Measurements from ENCODE around the gene IGSF21.
"Not testable (repeated sequence)": the region's sequence is repeated elsewhere in the genome, so short reads cannot be mapped to it uniquely, and the experiment has no call there.

The IGSF21 gene

DNA sequence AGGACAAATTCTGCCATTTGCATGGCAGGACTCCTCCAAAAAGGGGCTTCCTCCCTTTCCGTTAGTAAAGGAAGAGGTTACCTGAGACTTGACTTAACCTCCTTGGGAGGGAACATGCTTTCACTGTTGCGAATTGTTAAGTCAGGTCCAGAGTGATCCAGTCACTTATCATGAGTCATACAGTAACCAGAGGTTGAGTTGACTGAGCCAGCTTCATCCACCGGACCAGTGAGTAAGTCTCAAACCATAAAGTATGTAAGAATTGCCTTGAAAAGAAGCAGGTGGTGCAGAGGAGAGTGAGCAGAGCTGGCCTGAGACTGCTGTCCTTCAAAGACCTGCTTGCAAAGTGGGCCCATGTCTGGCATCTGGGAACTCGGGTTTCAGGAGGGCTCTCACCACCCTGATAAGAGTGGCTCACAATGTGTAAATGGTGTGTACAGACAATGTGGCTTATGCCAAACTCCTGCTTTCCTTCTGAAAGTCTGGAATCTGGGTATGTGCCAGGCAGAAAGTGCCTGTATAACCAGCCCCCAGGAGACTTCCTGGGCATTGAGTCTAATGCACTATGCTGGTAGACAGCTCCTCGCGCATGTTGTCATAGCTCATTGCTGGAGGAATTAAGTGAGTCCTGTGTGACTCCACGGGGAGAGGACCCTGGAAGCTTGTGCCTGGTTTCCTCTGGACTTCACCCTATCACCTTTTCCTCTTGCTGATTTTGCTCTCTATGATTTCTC, 288.8 kb downstream of the IGSF21 start:
- no peak for DNase-seq

DNA sequence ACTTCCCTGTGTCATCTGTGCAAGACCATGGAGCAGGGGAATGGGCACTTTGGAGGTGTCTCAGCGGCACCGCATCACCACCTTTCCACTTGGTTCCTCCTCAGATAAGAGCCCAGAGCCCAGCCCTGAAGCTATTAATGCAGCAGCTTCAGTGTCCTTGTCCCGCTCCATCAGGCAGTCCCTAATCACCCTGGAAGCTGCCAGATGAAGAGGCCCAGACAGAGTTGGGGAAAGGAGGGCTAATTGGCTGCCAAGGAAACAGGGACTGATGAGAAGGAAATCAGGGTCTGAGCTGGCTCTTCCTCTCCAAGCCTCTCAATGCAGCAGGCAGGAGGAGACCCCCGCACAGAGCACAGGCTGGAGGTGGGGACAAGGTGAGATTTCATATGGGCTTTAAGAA, 290.0 kb downstream of the IGSF21 start:
- no peak for DNase-seq

DNA sequence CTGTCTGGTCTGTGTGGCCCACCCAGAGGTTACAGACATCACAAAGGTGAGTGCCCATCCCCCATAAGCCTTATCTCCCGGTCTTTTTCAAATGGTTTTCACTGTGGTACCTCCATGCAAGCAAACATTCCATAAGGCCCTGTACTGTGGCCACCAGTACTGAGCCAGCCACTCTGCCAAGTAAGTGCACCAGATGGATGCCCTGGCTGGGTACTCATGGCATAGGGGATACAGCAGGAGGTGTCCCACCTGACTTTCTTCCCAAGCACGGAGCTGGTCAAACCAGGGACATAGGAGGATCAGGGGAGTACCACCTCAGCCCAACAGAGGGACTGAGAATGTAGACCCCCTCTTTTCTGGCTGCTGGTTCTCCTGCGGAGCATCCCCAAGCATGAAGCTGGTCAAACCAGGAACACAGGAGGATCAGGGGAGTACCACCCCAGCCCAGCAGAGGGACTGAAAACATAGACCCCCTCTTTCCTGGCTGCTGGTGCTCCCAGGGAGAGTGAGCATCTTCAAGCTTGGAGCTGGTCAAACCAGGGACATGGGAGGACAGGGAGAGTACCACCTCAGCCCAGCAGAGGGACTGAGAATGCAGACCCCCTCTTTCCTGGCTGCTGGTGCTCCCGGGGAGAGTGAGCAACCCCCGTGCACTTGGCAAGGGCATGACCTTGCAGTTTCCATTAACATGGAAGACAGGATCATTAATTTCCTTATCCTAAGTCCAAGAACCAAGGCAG, 291.4 kb downstream of the IGSF21 start:
- no peak for DNase-seq

DNA sequence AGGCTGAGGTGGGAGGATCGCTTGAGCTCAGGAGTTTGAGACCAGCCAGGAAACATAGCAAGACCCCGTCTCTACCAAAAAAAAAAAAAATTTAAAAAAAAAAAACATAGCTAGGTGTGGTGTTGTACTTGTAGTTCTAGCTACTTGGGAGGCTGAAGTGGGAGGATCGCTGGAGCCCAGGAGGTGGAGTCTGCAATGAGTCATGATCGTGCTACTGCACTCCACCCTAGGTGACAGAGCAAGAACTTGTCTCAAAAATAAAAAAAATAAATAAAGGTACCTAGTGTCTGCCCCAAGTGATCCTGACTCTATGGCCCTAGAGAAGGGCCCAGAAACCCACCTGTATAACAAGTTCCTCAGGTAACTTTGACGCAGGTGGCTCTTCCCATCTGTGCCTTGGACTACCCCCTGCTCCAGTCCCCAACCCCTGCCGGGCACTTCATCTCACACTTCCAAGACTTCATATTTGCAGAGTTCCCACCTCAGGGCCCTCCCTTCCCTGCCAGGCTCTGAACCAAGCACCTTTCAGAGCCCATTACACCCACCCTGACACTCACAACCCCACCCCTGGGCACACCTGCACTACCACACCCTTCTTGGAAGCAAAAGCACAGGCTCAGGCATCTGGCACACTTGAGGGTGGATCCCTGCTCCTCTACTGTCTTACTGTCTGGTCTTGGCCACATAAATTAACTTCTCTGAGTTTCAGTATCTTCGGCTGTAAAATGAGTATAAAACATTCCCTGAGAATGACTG, 292.9 kb downstream of the IGSF21 start:
- no peak for DNase-seq

DNA sequence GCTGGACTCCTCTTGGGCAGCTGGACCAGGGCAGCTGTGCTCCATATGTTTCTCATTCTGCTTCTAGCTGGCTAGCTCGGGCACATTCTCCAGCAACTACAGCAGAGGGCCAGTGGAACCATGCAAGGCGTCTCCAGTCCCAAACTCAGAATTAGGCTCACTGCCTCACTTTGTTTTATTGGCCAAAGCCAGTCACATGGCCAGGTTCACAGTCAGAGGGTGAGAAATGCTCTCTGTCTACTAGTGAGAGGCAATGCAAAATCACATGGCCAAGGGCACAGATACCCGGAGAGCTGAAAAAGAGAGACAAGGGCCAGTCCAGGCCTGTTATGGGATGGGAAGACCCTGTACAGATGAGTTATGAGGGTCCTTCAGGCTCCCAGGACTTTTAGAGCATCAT, 294.3 kb downstream of the IGSF21 start:
- no peak for DNase-seq

DNA sequence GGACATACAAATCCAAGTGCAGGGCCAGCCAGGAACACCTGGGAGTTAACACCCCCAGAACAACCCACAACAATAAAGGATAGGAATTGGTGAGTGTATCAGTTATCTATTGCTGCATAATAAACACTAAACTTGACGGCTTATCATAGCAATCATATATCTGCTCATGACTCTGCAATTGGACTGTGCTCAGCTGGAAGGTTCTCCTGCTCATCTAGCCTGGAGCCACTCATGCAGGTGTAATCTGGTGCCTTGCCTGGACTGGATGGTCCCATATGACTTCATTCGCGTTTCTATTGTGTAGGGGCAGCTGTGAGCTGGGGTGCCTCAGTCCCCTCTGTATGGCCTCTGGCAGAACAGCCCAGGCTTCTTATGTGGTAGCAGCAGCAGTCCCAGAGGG, 296.9 kb downstream of the IGSF21 start:
- DNase-seq = no peak

DNA sequence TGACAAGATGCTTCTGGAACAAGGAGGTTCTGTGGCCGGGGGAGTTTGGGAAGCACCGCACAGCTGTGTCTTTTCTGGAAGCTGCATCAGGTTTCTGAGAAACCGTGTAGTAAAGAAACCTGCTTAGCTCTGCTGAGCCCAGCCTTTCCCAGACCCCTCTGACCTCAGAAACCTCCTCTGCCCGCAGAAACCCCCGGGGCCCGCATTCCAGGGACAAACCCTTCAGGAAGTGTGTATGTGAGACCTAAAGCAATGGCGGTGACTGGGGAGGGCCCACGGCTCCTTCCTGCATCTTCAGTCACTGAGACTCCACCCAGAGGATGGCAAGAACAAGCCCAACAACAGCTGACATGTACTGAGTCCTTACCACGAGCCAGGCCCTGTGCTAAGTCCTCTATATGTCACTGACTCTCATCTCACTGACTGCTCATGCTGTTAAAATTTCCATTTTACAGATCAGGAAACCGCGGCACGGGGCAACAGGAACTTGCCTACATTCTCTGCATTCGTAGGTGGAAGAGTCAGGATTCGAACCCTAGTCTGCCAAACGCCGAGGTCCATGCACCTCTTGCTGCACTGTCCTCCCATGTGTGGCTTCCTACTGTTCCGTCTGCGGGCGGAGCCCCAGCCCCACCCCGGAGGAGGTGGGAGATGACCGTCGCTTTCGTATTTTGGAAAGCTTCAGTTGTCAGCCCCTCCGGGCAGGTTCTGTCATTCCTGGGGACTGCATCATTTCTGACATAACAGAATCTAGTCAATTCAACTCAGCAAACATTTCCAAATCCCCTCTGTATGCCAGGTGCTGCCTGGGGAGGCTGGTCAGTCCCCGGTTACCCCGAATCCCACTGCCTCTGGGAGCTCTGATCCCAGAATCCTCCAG, 299.8 kb downstream of the IGSF21 start:
- DNase-seq = no peak

DNA sequence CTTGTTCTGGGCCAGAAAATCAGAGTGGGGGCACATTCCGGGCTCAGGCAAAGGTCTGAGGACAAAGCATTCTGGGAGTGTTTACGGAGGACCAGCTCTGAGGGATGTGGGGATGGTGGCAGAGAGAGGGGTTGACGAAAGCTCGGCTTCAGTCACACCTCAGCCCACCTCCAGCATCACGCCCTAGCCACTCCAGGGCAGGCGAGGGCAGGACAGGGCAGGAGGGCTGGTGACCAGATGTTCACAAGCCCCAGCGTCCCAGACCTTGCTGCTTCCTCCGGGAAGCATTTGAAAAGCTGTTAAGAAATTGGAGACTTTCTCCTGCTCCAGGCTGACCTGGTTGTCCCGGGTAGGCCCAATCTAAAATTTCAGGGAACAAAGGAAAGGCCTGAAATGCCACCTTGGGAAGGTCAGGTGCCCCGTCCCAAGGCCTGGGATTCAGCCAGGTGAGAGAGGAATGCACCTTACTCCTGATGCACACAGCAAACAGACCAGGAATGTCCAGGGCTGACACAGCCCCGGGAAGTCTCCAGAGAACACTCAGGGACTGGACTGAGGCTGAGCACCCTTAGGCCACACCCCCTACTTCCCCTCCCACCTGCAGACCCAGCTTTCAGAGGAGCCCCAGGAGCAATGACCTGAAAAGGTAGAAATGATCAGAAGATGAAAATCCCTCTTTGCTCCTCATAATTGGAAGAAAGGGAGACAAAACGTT, 301.2 kb downstream of the IGSF21 start:
- no peak for DNase-seq

DNA sequence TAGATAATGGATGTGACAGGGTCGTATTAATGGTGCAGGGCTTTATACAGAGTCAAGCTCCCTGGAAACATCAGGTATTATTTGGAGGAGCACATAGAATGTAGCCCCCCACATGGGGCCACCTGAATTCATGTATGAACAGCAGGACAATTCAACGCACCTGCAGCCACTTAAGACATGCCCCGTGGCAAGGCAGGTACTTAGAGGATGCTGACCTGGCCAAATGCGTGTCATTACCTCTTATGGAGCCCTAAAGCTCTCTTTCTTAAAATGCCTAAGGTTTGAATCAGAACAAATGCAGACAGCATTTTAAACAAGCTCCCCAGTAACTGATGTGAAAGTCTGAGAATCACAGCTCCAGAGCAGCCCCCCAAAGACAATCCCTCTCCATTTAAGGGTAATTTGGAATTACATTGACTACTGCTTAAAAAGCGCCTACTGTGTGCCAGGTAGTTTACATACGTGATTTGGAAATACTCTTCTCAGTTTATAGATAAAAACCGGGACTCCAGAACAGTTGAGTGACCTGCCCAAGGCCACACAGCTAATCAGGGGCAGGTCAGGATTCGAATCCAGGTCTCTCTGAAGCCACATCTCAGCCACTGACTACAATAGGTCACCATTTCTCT, 302.1 kb downstream of the IGSF21 start:
- no peak for DNase-seq

DNA sequence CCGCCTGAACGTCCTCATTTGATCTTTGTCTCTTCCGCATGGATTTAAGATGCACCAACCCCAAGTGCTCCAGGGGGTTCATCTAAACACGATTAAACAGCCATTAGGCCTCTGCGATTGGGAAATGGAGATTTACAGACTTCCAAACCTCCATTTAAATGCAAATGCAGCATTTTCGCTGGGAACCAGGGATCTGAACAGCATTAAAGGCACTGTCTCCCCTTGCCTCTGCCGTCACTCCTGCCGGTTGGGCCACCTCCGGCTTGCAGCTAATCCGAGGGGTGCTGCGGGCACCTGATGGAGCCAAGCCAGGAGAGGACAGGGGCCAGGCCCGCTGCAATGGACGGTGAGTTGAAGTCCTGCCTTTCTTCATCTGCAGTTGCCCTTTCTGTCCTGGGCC, 302.8 kb downstream of the IGSF21 start:
- no peak for DNase-seq

DNA sequence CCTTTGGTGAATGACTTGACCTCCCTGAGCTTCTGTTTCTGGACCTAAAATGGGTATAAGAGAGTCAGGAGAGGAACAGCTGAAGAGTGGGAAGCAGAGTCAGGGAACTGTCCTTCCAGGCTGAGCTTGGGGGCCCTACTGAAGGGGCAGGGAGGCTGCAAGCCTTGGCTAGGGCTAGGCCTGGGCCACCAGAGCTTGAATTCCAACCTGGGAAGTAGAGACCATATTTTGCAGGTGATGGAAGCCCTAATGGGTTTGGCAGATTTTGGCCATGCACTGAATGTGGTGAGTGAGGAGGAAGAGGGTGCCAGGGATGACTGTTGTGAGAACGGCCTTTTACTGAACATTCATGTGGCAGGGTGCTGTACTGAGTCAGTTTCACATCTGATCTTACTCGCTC, 303.7 kb downstream of the IGSF21 start:
- no peak for DNase-seq

DNA sequence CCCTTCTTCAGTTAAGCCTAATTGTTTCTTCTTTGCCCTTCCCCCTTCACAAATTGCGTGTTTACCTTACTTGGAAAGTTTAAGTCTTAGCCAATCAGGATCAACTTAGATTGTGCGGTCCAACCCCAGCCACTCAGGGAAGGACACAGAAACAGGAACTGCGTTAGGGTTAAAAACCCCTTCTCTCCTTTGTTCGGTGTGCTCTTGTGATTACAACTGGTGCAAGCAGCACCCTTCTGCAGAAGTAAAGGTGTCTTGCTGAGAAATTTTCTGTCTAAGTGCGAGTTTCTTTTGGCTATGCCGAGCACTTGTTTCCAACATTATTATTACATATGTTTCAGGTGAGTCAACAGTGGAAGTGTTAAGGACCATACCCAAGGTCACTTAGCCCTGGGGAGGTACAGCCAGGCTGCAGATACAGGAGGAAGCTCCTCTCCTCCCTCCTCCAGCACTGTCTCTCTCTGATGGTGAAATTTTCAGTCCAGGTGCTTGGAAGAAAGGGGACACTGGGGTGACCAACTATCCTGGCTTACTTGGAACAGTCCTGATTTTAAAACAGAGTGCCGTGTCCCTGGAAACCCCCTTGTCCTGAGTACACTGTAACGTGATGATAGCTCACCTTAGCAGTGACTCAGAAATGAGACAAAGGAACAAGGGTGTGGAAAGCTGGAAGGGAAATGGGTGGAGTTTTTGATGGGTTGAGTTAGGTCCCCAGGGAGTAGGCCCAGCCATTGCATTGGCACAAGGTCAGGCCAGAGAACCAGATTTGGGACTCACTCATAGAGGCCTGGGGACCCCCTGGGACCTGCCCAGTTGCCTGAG, 304.4 kb downstream of the IGSF21 start:
- no peak for DNase-seq

DNA sequence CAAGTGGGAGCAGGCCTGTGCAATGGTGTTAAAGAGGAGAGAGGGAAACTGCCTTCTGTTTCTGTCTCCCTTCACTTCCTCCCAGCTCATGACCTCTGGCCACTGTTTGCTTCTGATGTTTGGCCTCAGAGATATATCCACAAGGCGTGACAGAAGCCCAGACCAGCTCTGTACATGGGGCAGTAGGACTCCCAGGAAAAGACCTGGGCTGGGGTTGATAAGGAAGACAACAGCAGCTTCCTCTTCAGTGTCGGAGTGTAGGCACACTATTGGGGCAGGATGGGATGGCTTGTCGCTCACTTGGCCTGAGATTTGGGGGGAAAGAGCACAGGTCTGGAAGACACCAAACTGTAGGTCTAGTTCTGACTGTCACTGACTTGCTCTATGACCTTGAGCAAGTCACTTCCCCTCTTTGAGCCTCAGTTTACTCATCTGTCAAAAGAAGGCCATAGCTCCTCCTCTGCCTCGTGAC, 305.3 kb downstream of the IGSF21 start:
- DNase-seq = no peak

DNA sequence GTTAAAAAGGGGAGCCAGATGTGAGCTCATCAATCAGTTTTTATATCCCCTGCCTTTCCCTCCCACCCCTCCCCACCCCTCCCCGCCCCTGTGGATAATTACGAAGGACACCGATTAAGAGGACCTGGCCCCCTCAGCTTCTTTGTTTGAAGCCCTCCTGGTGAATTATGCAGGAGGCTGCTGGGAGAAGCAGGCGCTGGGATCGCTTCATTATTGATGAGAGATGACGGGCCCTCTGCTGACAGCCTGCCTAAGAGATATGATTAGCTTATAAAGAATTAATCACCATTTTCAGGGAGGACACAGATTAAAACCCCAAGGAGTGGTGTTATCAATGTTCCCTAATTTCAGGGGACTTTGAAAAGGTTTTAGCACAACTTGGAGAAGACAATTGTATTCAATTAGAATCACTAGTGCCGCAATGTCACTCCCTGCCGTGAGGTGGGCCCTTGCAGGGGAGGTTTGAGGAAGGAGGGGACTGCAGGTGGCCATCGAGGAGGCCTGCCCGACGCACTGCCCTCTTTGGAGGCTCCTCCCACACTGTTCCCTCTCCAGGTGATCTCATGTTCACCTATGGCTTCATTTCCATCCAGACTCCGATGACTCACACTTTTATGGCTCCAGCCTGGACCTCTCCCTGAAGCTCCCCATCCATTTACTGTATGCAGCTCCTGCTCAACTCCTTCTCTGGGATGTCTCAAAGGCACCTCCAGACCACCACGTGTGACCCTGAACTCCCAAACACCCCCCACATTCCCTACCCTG, 306.1 kb downstream of the IGSF21 start:
- DNase-seq = no peak

DNA sequence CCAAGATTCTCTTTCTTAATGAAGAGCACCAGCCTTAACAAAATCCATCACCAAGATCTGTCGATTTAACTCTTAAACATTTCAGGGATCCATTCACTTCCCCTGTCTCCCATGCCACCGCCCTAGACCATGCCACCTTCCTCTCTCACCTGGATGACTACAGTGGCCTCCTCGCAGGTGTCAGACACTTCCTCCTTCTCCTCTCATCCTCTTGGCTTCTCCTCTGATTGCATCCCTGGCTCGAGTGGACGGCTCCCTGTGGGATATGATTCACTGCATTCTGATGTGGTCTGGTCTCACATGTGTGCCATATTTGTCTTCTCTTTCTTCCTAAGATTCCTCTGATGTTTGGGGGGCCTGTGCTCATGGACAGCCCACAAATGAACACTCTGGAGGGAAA, 306.7 kb downstream of the IGSF21 start:
- DNase-seq = no peak

DNA sequence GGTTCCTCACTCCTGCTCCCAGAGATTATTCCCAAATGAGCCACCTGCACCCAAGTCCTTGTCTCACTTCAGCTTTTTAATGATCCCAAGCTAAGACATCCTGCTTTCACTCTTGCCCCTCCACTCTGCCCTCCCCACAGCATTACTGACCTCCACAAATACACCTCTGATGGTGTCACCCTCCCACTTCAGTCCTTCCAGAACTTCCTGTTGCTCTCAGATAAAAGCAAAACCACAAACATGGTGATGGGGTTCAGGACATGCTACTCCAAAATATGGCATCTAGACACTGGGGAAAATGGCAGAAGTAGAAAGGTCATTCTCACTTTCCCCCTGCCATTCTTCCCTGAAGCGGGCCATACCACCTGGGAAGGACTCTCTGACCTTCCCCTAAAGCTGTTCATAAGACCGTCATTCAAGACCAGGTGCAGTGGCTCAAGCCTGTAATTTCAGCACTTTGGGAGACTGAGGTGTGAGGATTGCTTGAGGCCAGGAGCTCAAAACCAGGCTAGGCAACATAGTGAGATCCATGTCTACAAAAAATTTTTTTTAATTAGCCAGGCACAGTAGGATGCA, 307.4 kb downstream of the IGSF21 start:
- no peak for DNase-seq

DNA sequence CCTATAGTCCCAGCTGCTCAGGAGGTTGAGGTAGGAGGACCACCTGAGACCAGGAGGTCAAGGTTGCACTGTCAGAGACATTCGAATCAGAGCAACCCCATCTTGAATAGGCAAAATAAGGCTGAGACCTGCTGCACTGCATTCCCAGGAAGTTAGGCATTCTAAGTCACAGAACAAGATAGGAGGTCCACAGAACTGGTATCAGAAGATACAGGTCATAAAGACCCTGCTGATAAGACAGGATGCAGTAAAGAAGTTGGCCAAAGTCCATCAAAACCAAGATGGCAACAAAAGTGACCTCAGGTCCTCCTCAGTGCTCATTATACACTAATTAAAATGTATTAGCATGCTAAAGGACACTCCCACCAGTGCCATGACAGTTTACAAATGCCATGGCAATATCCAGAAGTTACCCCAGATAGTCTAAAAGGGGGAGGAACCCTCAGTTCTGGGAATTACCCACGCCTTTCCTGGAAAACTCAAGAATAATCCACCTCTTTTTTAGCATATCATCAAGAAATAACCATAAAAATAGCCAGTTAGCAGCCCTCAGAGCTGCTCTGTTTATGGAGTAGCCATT, 307.9 kb downstream of the IGSF21 start:
- DNase-seq = no peak

DNA sequence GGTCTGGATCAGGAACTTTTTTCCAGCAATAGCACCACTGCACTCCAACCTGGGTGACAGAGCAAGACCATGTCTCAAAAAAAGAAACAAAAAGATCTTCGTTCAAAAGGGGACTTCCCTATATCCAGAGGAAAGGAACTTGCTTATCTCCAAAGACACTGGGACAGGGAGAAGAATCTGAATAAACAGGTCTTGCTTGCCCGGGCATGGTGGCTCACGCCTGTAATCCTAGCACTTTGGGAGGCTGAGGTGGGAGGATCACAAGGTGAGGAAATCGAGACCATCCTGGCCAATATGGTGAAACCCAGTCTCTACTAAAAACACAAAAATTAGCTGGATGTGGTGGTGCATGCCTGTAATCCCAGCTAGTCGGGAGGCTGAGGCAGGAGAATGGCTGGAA, 308.5 kb downstream of the IGSF21 start:
- not testable (repeated sequence) for DNase-seq

All from nucleus accumbens (tissue), 56 donors.